Breast epithelium (tissue), 4 donors: Measurements from ENCODE around the gene CA10. TPM values are rescaled to one million over a fixed set of nuclear protein-coding genes. Genes with fewer than 3 reads are reported as not detected.

Experiments
- DNase-seq, 2 donors: peaks; one replicate each; pipeline ENCODE4 v3.0.0-alpha.2; 2019; ENCODE audit warnings: low spot score in 2 of 2
- H3K27ac ChIP-seq, 2 donors: fragments of 200-600 bp; sonication (generic) in 1 of 2; one replicate each; pipeline ENCODE4 v1.5.1; 2016 to 2019; ENCODE audit warnings: mild to moderate bottlenecking in 1 of 2
- H3K27me3 ChIP-seq, 2 donors: fragments of 200-600 bp; sonication (generic) in 1 of 2; one replicate each; pipeline versions ENCODE4 v1.5.1 to v1.6.0; 2017 to 2019; ENCODE audit warnings: control low read depth in 1 of 2, mild to moderate bottlenecking in 1 of 2
- H3K36me3 ChIP-seq: fragments of 200-600 bp; one replicate; pipeline ENCODE4 v1.5.1; 2019
- H3K4me1 ChIP-seq, 2 donors: fragments of 200-600 bp; sonication (generic); one replicate each; pipeline ENCODE4 v1.5.1; 2016 to 2019; ENCODE audit warnings: control low read depth in 1 of 2
- H3K4me3 ChIP-seq, 3 donors: fragments of 200-600 bp; sonication (generic); 1 replicate in 2 of 3; 2 replicates in 1 of 3; pipeline ENCODE4 v1.5.1; 2016 to 2019; ENCODE audit warnings: mild to moderate bottlenecking in 3 of 3, moderate library complexity in 2 of 3
- H3K9me3 ChIP-seq, 2 donors: fragments of 200-600 bp; sonication (generic) in 1 of 2; one replicate each; pipeline ENCODE4 v1.5.1; 2016 to 2019; ENCODE audit warnings: control low read depth in 1 of 2
- CTCF ChIP-seq, 3 donors: fragments of 450-650 bp; IDR thresholded peaks; one replicate each; pipeline ENCODE4 v1.5.1; 2016 to 2017; ENCODE audit warnings: antibody characterized with exemption in 3 of 3, mild to moderate bottlenecking in 3 of 3, moderate library complexity in 3 of 3
- POLR2A ChIP-seq: fragments of 450-650 bp; IDR thresholded peaks from one replicate; pipeline ENCODE4 v1.6.1; 2016; ENCODE audit warnings: antibody characterized with exemption, mild to moderate bottlenecking, moderate library complexity
- POLR2AphosphoS5 ChIP-seq, 3 donors: sonication (generic); formaldehyde crosslinking; IDR thresholded peaks; one replicate each; pipeline ENCODE4 v1.6.1; 2017; ENCODE audit warnings: antibody characterized with exemption in 3 of 3
- intact Hi-C: fragments of 100-400 bp; cut with DNase I; formaldehyde crosslinking; loops from one replicate; pipeline ENCODE4 v1.15.1; 2023; ENCODE audit warnings: low total_unique reads
- total RNA-seq, 3 donors: library from RNA; depleted of rRNA; stranded (reverse); fragments of >200 nt; gene quantifications; one replicate each; pipeline ENCODE4 v1.1.0, GENCODE V29; 2016

Gene CA10
- total RNA-seq, 3 donors from 2014 or later = not detected

DNA sequence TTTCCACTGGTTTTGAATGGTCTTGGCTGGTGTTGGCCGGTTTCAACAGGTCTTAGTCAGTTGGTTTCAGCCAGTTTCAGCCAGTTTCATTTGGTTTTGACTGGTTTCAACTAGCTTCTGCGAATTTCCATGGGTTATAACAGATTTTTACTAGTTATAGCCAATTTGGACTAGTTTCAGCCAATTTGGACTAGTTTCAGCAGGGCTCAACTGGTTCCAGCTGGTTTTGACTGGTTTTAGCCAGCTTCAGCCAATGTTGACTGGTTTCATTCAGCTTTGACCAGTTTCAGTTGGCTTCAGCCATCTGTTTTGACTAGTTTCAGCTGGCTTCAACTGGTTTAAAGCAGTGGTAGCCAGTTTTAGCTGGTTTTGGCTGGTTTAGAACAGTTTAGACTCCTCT lies 465.6 kb downstream of the CA10 start:
- no peak for DNase-seq
- no peaks in the 10 kb centered on the region for H3K36me3 ChIP-seq
- H3K27ac ChIP-seq = no peak overlapping the region
- no peaks in the 10 kb centered on the region for H3K4me1 ChIP-seq
- no peaks in the 10 kb centered on the region for H3K9me3 ChIP-seq
- intact Hi-C loops = no loop called here
- H3K4me3 ChIP-seq = no peak overlapping the region
- TF ChIP-seq POLR2A = no peak
- no peaks in the 10 kb centered on the region for H3K27me3 ChIP-seq

DNA sequence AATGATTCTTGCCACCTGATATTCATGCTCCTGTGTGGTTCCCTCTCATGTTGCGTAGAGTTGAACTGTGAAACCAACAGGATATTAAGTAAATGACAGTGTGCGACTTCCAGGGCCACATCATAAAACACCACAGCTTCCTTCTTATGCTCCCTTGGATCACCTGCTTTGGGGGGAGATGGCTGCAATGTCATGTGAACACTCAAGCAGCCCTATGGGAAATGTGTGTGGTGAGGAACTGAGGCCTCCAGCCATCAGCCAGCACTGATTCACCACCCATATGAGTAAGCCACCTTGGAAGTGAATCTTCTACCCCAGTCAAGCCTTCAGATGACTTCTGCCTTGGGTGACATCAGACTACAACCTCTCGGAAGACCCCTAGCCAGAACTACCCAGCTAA lies 470.6 kb downstream of the CA10 start:
- TF ChIP-seq CTCF (IDR thresholded peaks at IDR 0.05) = no peak
- H3K27ac ChIP-seq = no peak overlapping the region
- H3K4me3 ChIP-seq = no peak overlapping the region
- no peaks in the 10 kb centered on the region for H3K36me3 ChIP-seq
- no peaks in the 10 kb centered on the region for H3K4me1 ChIP-seq
- no peak for DNase-seq
- intact Hi-C loops = no loop called here
- H3K27me3 ChIP-seq = no peaks in the 10 kb centered on the region
- no peaks in the 10 kb centered on the region for H3K9me3 ChIP-seq

GRCh38 chr17:51685287-51685909 lies 473.1 kb downstream of the CA10 start:
- intact Hi-C loops = no loop called here
- Histone ChIP-seq H3K9me3 (no peaks in the 10 kb centered on the region), H3K36me3 (no peaks in the 10 kb centered on the region), H3K27ac (no peak overlapping the region), H3K4me1 (no peaks in the 10 kb centered on the region), H3K27me3 (no peaks in the 10 kb centered on the region), H3K4me3 (no peak overlapping the region)
- no peak for DNase-seq
- TF ChIP-seq POLR2A = no peak

GRCh38 chr17:51684214-51684613 lies 474.3 kb downstream of the CA10 start:
- H3K4me3 ChIP-seq = no peak overlapping the region
- H3K27me3 ChIP-seq = no peaks in the 10 kb centered on the region
- H3K27ac ChIP-seq = no peak overlapping the region
- DNase-seq = no peak
- TF ChIP-seq POLR2A (no peak), CTCF (IDR thresholded peaks at IDR 0.05) (no peak), POLR2AphosphoS5 (IDR thresholded peaks at IDR 0.05) (no peak)
- no peaks in the 10 kb centered on the region for H3K36me3 ChIP-seq
- H3K4me1 ChIP-seq = no peaks in the 10 kb centered on the region
- H3K9me3 ChIP-seq = no peaks in the 10 kb centered on the region
- intact Hi-C loops = no loop called here

GRCh38 chr17:51683291-51683690 lies 475.2 kb downstream of the CA10 start:
- Histone ChIP-seq H3K36me3 (no peaks in the 10 kb centered on the region), H3K4me3 (no peak overlapping the region), H3K9me3 (no peaks in the 10 kb centered on the region), H3K4me1 (no peaks in the 10 kb centered on the region), H3K27me3 (no peaks in the 10 kb centered on the region), H3K27ac (no peak overlapping the region)
- intact Hi-C loops = no loop called here
- no peak for DNase-seq
- TF ChIP-seq POLR2AphosphoS5 (IDR thresholded peaks at IDR 0.05) (no peak), CTCF (IDR thresholded peaks at IDR 0.05) (no peak), POLR2A (no peak)

DNA sequence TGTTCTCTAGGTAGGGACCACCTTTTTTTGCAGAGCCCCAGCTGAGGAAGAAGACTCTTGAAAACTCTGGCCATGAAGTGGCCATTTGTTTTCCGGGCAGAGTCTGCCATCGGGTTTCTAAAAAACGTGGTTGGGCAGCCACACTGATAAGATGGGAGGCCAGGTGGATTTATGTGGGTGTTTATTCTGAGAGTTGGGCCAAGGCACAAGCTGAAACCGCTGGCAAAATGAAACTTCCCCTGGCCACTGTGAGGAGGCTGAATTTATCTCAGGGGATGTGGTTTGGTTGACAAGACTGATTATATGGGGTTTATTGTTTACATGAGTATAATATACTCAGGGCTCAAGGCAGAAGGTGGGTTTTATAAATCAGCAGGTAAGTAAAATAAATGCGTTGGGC lies 476.4 kb downstream of the CA10 start:
- no peaks in the 10 kb centered on the region for H3K36me3 ChIP-seq
- no peaks in the 10 kb centered on the region for H3K9me3 ChIP-seq
- H3K27me3 ChIP-seq = no peaks in the 10 kb centered on the region
- H3K27ac ChIP-seq = no peak overlapping the region
- intact Hi-C loops = no loop called here
- DNase-seq = no peak
- H3K4me3 ChIP-seq = no peak overlapping the region
- TF ChIP-seq POLR2AphosphoS5 (IDR thresholded peaks at IDR 0.05) (no peak), CTCF (IDR thresholded peaks at IDR 0.05) (no peak), POLR2A (no peak)
- no peaks in the 10 kb centered on the region for H3K4me1 ChIP-seq
